Measurements from ENCODE around the gene LAPTM4A.
"Not testable (repeated sequence)": the region's sequence is repeated elsewhere in the genome, so short reads cannot be mapped to it uniquely, and the experiment has no call there.

LAPTM4A gene

DNA sequence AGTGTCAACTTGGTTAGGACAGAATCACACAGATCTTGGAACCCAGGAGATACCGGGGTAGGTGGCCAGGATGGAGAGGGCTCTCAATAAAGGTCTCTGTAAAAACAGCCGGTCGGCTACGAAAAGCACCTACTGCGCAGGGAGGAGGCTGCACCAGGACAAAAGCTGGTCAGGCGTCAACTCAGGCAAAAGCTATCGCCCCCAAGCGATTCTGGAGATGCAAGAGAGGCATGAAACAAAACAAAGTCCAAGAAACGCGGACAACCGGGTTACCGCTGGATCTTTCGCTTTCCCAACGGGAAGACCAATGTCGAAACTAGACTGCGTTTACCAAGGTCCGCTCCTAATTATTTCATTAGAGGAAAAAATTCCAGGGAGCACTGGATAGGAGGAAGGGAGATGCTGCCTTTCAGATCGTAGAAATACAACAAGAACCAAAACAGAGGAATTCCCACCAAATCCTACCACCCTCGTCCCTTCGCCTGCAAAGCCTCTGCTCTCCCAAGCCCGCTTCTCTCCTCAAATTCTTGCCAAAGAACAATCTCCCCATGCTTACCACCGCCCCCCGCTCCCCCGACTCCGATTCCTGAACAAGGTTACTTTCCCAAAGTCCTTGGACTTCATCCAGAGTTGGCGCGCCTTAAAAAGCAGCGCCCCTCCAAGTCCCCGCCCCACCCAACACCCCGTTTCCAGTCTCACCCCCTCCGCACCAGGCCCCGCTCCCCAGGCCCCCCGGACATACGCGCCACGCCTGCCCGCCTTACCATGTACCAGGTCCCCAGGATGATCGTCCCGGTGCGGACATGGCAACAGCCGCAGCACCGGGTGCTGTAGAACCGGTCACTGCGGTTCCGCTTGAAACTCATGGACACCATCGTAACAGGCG is 539 bp downstream of the LAPTM4A start:
- DNase-seq (ENCODE audit: low read depth in 2 of 2): no peak

DNA sequence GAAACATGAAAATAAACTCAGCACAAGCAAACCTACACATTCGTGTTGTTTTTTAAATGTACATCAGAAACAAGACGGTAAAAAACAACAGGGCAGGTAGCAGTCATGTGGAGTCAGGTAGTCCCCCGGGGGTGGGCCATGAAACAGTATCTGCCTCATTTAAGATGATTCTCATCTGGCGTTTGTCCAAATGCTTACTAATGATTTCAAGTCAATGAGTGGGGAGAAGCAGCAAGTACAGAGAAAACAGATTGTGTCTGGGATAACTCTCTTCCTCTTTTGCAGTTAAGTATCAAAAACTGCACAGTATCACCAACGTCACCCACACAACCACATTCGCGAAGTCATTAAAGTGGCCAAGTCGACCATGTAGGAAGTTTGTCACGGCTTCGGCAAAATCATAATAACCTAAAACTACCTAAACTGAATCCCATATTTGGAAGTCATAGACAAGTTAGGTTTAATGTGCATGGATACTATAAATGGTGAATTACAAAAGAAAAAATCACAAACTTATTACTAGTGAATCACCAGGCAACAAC is 1.3 kb downstream of the LAPTM4A start:
- DNase-seq (ENCODE audit: low read depth in 2 of 2): peak in 1 of 2 donors; percentile 23

DNA sequence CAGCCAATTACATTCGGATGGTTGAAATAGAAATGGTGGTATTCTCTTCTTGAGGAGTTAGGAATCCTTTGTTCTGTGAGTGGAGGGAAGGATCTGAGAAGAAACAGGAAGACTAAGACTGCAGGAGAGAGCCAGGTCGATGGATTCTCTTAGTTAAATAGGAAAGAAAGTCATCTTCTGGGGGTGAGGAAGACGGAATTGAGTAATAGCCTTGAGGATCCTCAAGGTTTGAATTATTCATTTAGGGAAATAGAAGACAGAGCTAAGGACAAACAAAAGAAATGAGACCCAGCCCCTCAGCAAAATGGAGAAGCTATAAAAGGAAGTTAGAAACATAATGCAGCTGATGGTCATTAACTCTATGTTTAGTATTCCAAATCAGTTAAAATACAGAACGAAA is 1.8 kb downstream of the LAPTM4A start:
- no peak for DNase-seq (ENCODE audit: low read depth in 2 of 2)

DNA sequence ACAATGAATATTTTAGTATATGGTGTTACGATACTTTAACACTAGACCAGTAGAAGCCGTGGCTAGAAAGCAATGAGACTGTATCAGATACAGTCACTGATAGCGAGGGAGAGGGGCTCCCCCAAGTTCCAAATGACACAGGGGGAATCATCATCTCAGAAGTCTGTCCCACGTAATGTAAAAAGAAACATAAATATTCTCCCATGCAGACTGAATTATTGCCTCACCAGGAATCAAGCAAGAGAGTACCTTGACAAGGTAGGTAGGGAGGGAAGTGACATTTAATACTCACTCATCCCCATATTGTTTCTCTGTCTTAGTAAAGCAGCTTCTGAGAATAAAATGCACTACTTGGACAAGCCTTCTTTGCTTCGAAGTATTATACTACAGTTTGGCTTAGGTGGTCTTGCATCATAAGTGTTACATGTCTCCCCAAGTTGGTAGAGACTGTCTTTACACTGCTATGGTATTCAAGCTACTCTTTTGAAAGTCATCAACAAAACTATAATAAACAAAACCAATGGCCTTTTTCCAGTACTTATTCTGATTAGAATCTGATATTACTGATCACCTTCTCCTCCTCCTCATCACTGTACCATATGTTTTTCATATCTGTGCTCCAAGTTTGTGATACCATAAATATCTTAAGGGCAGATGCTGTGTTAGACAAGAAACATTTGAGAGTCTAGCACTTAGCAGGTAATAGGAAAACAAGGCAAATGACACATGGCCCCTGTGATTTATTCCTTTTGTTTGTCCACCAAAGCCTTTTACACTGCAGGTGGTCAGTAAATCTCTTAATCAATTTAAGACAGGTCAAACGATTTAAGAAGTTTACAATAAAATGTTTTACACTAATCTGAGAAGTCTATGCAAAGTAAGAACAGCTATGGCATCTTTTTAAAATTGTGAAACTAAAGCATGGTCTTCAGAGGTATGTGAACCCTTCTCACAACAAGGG is 2.7 kb downstream of the LAPTM4A start:
- no peak for DNase-seq (ENCODE audit: low read depth in 2 of 2)

DNA sequence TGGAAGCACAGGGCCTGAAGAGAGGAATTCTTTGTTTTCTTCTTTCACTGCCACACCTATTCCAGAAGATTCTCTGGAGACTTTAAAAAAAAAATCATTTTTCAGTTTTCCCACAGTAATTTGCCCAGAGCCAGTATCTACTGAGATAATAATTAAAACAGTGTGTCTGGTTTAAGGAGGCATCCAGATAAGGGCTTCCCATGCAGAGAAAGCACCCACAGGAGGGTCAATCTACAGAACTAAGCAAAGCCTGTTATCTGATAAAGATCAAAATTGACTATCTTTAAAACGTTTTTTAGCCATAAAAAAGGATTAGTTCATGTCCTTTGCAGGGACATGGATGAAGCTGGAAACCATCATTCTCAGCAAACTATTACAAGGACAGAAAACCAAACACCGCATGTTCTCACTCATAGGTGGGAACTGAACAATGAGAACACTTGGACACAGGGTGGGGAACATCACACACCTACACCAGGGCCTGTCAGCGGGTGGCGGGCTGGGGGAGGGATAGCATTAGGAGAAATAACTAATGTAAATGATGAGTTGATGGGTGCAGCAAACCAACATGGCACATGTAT is 5.6 kb downstream of the LAPTM4A start:
- not testable (repeated sequence) for DNase-seq (ENCODE audit: low read depth in 2 of 2)

DNA sequence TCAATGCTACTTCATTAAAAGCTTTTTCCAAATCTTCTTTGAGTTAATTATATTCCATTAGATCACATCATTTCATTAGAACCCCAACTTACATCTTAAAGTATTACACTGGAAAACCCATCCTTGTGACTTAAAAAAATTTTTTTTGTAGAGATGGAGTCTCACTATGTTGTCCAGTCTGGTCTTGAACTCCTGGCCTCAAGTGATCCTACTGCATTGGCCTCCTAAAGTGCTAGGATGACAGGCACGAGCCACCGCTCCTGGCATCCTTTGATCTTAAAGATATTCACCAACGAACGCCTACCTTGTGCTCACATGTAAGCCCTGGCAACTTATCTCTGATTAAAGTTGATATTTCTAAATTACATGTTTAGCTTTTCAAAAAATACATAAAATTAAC is 6.7 kb downstream of the LAPTM4A start:
- no peak for DNase-seq (ENCODE audit: low read depth in 2 of 2)

DNA sequence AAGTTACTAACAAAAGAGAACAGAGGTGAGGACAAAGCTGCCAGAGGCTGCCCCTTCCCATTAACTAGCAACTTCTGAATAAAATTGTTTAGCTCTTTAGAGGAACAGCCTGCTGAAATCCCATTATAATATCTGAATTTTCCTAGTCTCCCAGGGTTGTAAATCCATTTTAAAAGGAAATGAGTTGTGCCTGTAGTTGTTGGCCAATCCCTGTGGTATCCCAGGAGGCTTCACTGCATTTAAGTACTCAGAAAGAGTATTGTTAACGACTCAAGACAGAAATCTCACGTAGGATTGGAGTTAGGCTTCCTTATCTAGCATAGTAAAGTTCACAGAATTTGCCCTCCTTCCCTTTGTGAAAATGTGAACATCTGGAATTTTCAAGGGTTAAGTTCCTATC is 8.9 kb downstream of the LAPTM4A start:
- DNase-seq (ENCODE audit: low read depth in 2 of 2): no peak

DNA sequence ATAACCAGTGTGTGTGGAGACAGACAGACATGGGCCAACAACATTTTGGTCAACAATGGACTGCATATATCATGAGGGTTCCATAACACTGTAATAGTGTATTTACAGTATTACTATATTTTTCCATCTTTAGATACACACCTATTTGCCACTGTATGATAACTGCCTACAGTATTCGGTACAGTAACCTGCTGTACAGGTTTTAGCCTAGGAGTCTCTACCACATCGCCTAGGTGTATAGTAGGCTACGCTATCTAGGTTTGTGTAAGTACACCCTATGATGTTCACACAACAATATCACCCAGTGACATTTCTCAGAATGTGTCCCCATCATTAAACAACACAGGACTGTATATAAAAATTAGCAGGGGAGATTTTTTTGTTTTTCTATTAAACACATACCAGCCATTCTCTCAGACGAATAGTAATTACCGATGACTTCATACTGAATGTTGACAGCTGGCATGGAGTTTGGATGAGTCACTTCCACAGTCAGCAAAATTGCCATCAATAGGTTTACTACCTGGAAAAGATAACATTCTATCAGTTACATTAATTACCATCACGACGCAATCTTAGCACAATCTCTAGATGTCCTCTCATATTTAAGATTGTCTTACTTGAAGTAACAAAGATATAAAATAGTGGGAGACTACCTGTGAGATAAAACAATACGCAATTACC is 10.8 kb downstream of the LAPTM4A start:
- no peak for DNase-seq (ENCODE audit: low read depth in 2 of 2)

DNA sequence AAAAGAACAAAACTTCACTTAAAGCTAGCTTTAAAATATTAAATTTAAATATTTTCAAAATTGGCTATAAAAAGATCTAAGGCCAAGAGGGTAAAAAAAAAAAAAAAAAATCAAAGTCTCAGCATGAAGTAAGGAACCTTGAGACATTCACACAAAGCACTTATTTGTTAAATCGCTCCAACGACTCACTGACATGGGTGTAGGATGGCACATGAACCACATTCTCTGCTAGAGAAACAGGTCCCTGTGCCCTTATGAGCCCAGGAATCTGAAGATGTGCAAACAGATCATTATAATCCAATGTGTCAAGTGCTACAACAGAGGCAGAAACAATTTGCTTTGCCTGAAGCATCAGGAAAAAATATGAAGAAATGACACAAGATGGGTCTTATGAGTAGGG is 13.8 kb downstream of the LAPTM4A start:
- DNase-seq (ENCODE audit: low read depth in 2 of 2): no peak

DNA sequence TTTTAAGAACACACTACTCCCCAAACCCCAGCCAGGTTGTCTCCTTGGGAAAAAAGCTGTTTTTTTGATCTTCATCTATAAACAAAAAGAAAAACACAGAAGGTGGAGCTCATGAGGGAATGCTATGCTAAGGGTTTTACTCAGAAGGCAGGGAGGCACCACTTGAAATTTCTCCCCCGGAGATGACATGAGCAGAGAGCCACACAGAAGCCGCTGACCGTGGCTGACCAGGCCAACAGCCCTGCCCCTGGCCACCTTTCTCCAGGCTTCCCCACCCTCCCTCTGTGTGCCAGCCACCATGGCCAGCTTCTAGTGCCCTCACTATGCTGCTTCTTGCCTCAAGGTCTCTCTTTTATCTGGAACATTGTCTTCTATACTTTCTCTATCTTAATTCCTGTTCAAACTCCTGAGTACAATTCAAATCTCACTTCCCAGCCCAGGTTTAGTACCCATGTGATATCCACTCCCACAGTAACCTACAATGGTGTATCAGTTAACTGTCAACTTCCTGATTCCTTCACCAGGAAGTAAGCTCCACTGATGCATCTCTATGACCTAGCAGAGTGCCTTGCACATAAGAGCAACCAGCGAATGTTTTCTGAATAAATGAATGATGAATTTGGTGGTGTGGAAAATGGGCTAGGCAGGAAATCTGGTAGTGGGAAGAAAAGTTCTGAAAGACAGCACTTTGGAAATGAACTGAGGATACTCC is 15.3 kb downstream of the LAPTM4A start:
- no peak for DNase-seq (ENCODE audit: low read depth in 2 of 2)

DNA sequence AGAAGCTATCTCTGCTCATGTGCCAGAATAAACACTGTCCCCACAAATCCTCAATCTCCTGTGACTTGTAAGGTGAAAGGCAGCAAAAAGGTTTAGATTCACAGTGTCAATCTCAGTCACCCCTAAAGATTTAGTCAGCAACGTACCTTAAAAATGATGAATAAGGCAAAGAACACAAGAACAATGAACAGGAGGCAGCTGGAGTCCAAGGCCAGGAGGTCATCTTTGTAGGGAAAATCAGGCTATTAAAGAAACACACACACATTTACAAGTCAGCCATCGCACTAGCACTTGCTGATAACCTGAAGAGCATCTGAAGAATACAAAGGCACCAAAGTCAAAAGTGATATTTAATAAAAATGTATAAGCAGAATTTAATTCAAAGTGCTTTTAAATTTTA is 16.6 kb downstream of the LAPTM4A start:
- DNase-seq (ENCODE audit: low read depth in 2 of 2): no peak

DNA sequence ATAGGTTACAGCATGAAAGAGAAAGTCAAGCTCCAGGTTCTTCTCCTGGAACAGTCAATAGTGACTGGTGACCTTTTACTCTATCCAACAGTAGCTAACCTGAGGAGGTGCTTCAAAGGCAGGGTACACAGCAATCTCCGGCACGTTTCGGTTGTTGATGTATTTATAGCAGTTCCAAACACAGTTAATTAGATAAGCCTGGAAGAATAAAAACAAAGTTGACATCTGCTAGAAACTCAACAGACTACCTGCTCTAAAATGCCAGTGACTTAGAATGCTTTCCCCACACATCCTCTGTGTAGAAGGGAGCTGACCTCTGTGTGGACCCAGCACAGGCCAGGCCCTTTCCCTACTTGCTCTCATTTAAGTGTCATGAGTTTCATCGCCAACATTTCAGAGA is 17.2 kb downstream of the LAPTM4A start:
- DNase-seq (ENCODE audit: low read depth in 2 of 2): no peak

DNA sequence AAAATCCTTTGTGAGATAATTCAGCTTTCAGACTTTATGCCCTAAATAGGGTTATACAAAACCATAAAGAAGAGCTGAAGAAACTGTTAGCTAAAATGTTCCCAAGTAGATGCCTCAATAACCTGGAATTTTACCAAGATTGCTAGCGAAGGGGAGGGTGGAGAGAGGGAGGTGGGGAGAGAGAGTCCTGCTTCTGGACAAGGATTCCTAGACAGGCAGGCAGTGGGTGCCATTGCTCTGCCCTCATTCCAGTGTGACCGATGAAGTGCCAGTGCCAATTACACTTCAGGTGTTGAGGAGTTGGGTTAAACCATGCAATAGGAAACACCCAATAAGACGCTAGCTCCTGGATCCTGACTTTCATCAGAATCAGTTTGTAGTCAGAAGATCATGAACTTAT is 18.1 kb downstream of the LAPTM4A start:
- DNase-seq (ENCODE audit: low read depth in 2 of 2): no peak

DNA sequence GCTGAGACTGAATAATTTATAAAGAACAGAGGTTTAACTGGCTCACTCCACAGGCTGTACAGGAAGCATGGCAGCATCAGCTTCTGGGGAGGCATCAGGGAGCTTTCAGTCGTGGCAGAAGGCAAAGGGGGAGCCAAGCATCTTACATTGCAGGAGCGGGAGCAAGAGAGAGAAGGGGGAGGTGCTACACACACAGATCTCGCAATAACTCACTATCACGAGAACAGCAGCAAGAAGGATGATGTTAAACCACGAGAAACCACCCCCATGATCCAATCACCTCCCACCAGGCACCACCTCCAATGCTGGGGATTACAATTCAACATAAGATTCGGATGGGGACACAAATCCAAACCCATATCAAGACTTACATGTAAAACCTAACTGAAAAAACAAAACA is 21.2 kb downstream of the LAPTM4A start:
- no peak for DNase-seq (ENCODE audit: low read depth in 2 of 2)

DNA sequence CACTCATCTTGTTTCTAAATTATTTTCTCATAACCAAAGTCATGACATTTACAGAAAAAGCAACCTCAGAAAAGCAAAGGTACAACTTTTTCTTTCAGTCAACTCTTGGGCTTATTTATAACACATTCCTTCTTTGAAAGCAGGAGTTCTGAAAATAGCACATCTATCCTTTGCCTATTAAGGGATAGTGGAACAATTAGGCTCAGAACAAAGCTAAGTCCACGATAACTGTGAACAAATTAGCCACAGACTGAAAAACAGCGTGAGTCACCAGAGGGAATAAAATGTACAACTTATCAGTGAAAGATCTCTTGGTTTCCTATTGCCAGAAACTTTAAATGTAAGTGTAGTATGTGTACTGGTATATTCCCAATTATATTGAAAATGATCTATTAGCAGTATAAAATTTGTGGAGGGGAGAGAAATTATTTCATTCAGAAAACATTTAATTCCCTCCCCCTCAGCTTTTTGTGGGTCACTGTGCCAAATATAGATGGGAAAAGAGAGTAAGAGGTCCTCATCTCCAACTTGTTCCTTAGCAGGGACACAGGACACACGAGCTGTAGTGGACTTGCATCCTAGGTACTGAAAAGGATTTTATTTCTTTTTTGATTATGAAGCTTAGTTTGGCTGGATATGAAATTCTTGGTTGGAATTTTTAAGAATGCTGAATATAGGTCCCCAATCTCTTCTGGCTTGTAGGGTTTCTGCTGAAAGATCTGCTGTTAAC is 23.6 kb downstream of the LAPTM4A start:
- no peak for DNase-seq (ENCODE audit: low read depth in 2 of 2)

DNA sequence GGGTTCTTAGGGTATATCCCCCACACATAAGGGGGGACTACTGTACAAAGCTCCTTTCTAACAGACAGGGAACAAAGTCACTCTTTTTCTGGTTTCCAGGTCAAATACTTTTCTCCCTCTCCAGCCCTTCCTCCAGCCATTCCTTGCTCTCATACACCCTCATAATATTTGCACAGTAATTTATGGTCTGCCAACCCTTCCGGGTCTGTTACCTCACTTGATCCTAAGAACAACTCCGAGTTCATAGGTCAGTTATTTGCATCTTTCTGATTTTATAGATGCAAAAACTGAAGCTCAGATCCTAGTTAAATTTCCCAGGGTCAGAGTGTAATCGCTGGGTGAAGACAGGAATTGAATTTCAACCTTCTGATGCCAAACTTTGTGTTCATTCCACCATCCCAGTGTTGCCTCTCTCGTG is 24.2 kb downstream of the LAPTM4A start:
- no peak for DNase-seq (ENCODE audit: low read depth in 2 of 2)

DNA sequence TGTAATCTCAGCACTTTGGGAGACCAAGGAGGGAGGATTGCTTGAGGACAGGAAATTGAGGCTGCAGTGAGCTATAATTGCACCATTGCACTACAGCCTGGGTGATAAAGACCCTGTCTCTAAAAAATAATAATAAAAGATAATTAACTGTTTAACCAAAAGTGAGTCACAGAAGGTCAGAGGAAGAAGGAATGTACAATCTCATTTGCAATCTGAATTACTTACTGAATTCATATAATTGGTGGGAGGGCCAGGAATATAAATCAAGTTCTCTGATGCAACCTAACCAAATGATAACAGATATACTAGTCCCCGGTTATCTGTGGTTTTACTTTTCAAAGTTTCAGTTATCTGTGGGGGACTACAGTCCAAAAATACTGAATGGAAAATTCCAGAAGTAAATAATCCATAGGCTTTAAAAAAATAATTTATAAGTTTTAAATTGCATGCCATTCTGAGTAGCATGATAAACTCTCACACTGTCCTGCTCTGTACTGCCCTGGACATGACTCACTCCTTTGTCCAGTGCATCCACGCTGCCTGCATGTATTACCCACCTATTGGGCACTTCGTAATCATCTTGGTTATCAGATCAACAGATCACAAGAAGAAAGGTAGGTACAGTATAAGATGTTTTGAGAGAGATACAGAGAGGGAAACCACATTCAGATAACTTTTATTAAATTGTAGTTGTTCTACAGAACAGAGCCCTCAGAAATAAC is 26.2 kb downstream of the LAPTM4A start:
- DNase-seq (ENCODE audit: low read depth in 2 of 2): no peak

DNA sequence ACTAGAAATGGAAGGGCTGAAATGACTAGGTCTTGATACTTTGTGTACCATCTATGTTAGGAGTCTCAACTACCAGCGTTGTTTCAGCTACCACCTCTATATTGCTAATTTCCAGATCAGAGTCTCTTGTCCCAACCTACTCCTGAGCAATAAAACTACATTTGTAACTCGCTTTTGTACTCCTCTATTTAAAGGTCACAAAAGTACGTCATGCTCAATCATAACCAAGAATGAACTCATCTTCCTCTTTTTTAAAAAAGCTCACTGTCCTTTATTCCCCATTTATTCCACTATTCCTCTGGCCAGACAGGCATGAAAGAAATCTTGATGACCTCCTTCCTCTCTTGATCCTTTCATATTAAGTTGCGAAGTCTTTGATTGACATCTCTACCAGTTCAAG is 27.7 kb downstream of the LAPTM4A start:
- DNase-seq (ENCODE audit: low read depth in 2 of 2): no peak

DNA sequence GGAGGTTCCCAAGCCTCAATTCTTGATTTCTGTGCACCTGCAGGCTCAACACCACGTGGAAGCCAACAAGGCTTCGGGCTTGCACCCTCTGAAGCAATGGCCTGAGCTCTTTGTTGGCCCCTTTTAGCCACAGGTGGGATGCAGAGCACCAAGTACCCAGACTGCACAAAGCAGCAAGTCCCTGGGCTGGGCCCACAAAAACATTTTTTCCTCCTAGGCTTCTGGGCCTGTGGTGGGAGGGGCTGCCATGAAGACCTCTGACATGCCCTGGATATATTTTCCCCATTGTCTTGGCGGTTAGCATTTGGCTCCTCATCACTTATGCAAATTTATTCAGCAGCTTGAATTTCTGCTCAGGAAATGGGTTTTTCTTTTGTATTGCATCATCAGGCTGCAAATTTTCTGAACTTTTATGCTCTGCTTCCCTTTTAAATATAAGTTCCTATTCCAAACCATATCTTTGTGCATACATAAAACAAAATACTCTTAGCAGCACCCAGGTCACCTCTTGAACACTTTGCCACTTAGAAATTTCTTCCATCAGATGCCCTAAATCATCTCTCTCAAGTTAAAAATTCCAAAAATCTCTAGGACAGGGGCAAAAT is 29.9 kb downstream of the LAPTM4A start:
- no peak for DNase-seq (ENCODE audit: low read depth in 2 of 2)
